ENCODE results near the gene KRT38.
"Not testable (repeated sequence)": the region's sequence is repeated elsewhere in the genome, so short reads cannot be mapped to it uniquely, and the experiment has no call there.

Gene KRT38

DNA sequence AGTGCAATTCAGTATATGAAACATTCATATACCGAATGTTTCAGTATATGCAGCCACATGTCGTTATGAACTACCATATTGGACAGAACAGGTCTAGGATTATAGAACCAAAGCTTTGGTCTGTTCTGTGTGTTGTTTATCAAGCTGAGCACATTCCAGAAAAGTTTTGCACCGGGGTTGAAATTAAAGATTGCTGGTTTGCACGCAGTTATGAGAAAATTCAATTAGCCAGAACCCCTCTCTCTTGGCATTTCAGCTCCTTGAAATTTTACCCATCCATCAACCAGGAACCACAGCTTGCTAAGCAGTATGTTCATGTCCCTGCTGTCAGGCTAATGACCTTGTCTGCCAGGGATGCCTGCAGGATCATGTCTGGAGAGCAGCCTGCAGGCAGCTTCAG is 16.9 kb upstream of the KRT38 start:
- DNase-seq, result no peak

DNA sequence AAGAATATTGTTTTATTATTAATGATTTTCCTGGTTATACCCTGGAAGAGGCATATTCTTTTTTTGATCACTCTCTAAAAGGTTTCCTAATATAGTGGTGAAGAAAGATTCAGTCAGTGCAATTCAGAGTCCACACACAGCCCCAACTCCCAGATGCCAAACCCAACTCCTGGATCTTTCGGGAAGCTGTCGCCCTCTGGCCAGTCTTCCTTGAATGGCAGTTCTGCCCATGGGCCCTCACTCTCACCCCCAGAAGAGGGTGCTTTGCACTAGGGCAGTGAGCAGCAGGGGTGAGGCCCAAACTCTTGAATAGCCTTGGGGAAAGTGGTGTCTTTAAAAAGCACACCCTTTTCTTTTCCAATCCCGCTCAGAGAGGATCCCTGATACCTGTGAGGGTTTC is 15.4 kb upstream of the KRT38 start:
- DNase-seq, result no peak

DNA sequence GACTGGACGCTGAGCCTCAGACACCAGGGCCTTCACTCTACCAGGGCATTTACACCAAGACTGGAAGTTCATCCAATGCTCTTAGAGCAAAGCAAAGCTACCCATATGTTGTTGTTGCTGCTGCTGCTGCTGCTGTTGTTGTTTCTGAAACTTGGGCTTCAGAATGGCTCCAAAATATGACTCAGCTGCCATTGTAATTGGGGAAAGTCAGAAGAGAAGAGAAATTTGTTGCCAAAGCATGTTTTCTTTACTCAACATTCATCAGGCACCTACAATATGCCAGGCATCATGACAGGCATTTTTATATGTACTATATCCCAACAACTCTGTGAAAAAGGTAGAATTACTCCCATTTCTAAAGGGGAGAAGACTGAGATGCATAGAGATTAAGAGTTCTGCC is 14.5 kb upstream of the KRT38 start:
- no peak for DNase-seq

DNA sequence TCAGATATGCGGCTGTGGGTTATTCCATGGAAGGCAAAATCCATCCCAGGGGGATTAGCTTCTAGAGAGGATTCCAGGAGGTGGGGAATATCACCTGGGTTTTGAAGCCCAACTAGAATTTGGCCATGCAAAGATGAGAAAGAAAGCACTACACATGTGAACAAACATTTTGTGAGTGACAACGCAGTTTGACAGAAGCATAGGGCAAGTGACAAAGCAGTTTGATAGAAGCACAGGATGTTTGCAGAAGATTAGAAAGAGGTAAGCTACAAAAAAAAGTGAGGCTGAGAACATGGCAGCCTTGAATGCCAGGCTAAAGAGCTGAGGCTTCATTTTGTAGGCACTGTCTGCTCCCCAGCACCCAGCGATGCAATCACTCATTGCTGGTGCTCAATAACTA is 12.3 kb upstream of the KRT38 start:
- no peak for DNase-seq

DNA sequence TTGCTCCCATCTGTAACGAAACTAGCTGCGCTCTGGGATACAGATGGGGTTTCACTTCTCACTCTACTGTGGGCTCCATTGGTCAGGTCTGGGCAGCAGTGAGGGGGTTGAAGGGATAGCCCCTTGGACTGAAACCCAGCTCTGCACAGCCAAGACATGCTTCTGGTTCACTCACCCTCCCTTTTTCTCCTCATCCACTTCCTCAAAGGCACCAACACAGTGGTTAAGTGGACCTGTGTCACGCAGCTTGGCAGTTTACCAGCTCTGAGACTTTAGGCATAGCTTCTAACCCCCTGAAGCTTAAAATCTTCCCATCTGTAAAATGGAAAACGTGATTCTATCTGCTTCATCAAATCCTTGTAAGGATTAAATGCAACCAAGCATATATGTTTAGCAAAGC is 11.5 kb upstream of the KRT38 start:
- no peak for DNase-seq

DNA sequence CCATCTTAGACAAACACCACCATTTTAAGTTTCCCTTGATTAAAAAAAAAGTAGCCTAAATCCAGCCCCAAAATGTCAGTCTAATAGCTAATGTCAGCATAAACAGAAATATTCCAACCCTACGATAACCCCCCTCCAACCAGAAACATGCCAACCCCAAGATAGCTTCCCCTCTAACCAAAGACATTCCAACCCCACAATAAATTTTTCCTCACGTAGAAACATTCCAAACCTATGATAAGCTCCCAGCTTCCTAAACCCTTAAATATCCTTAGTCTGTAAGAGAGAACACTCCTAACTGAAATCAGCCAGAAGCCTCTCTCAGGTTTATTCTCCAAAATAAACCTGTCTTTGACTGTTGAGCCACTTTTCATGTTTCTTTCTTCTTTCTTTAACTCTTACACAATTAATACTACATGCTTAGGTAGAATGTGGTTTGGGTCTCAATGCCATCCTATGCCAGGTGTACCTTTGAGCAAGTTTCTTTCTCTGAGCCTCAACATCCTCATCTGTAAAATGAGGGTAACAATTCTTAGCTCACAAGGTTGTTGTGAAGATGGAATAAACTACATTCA is 10.5 kb upstream of the KRT38 start:
- DNase-seq, result no peak

DNA sequence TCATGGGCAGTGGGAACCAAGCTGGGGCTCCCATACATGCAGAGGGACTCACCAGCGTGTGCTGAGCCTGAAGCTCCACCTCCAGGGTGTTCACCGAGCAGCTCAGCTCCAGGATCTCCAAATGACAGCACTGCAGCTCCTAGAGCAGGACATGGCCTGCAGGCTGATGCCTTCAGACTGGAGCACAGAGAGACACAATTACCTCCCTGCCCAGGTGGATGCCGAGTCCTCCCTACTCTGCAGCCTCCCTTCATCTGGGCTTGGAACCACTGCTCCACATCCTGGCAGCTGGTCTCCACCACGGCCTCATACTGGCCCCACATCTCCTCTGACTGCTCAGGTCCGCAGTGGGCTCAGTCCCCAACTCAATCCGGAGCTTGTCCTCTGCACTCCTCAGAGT is 8.2 kb upstream of the KRT38 start:
- no peak for DNase-seq

DNA sequence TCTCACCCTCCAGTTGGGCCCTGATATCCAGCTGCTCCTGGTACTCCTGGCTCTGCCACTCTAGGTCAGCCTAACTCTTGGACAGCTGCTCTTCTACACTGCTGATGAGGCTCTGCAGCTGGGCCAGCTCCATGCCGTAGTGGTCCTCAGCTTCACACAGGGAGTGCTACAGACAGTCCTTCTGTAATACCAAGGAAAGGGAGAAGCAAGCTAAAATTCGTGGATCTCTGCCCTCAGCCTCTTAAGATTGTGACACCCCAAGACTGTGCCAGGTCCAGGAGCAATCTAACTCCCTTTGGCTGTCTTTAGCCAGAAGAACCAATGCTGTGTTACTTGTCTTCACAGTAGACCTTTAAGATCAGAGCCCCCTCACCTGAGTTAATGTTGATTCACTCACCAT is 7.7 kb upstream of the KRT38 start:
- no peak for DNase-seq

DNA sequence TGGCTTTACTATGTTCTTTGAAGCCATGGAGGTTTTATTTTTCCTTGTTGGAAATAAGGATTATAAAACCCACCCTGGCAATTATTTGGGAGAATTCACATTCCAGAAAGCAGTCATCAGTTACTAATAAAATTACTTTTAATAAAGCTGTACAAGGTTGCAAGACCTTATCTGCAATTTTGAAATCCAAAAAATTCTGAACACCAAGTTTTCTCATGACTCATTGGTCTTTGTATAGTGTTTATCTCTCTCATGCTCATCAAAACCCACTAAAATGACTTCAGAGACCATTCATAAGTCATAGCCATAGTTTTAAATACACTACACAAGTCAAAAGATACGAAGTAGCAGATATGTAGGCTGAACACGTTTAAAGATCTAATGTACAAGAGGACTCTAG is 6.0 kb upstream of the KRT38 start:
- DNase-seq, result no peak

DNA sequence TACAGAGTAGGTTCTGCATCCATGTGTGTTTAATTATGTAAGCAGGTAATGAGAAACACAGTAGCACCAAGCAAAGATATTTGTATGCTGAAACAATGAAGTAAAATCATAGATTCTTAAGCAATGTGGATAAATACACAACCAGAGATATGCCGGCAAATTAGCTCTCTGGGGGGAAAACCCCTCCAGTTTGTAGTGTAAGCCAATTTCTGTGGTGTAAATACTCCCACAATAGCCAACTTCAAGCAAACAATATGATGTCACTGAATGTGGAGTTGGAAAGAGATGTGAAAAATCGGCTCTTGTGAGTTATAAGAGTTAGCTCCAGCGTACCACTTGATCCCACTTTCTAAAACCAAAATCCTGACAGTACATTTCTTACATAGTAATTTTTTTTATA is 3.9 kb upstream of the KRT38 start:
- no peak for DNase-seq

DNA sequence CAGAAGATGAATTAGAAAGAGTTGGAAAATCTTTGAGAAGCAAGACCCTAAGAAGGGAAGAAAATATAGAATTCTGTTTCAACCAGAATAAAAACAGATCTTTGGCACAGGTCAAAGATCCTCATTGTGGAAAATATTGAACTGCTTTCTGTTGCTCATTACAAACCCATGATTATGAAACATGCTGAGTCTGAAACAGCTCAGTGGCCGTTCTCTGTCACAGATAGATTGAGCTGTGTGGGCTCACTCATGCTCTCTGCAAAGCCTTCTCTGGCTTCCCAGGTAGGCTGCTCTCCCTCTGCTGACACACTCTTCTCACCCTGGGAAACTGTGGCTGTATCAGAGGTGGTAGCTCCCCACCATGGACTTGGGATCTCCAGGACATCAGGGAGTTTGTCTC is 3.4 kb upstream of the KRT38 start:
- DNase-seq, result no peak

DNA sequence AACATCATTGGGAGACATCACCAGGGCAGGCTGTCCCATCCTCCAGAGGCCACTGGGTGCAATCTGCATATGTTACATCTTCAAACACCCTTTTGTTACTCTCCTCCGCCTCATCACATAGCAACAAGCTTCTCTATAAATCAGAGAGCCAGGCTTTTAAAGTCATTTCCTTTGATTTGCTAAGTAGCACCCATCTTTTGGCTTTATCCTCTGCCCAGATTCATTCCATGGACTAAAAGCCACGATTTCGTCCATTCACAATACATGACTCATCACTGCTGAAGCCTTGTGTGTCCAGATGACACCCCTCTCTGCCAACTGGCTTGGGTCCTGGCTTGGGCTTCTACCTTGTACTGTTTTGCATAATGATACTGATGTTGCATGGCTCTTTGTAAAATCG is 2.0 kb upstream of the KRT38 start:
- DNase-seq, result no peak

DNA sequence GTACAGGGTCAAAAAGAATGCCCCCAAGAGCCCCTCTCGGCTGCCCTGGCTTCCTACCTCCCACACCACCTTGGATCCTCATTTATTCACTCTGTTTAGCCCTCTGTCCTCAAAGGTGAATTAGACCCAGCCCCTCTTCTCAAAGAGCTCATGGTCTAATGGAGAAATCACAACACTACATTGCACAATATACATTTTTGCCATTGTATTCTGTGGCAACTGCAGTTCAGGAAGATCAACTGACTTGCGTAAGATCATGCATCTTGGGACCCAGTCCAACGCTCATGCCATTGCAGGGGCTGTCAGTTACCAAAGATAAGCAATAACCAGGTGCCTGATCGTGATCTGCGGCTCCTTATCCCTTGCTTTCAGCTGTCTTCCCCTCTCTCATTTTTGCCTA is 1.4 kb downstream of the KRT38 start:
- no peak for DNase-seq

DNA sequence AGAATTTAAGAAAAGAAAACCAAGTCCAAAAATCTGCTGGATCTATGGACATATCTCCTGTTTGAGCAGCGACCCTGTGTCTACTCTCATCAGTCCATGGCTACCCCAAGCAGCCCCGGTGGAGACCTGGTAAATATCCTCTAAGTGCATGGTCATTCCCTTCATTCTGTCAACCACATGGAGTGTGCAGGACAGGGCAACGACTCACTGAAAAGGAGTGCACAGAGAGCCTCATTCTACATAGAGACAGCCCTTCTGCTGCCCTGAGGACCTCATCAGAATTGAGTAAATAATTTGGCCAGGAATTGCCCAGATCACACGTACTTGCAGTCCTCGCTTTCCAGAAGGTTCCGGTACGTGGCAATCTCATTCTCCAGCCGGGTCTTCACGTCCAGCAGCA is 3.0 kb downstream of the KRT38 start:
- no peak for DNase-seq

DNA sequence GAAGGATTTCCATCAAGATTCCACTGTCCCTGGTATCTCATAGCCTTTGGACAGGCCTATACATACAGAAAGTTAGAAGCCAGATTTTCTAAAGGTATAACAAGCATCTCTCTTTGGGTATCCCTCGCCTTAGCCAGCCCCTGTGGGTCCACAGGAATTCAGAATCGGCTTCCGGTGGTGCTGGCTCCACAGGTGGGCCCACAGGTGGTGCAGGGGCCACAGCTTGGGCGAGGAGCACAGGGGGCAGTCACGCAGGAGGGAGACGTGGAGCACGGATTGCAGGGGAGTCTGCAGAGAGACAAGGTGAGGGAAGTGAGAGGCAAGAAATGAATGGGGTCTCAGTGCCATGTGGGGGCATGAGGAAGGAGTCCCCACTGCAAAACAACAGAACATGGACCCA is 3.5 kb downstream of the KRT38 start:
- DNase-seq, result no peak

DNA sequence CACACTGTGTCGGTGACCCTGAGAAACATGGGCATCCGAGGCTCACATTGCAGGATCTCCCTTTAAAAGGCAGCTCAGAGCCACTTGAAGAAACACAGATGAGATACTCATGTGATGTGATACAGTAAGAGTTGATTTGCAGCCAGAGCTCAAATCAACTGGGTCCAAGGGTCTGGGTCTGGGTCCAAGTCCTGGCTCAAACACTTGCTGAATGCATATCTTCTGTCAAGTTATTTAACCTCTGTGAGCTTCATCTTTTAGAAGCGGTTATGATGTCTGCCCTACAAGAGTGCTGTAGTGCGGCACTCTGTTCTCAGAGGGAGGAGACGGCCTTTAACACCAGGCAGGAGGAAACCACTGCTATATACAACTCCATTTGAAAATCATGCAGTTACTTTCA is 6.4 kb downstream of the KRT38 start:
- peak; percentile 39 for DNase-seq

DNA sequence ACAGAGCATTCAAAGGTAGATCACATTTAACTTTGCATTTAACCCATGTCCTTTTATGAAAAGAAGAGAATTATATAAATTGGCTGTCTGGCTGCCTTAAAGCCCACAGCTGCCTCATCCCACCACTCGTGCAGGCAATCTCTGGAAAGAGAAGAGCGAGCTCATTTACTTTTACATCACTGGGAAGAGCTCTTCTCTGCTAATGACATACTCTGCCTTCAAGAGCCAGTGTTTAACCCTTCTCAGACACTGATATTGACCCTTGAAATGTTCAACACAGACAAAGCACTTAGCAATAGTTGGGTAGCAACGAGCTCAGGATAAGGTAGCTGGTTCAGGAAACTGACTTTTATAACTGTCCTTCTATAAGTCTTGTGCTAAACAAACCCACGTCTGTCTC is 6.8 kb downstream of the KRT38 start:
- peak; percentile 81 for DNase-seq

DNA sequence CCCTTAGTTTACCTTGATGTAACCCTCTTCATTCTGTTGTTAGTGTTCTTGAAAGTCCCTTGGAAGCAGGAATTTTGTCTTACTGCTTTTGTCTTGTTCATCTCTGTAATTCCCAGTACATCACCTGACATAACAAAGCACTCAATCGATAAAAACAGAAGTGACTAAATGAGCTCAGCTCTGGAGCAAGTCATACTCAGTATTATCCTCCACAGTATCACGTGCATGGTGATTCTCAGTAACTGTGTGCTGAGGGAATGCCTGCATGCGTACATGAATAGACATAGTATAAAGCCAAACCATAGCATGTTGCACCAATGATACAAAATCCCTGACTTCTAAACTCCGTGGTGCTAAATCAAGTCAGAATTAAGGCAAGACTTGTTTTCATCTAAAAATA is 7.2 kb downstream of the KRT38 start:
- peak; percentile 32 for DNase-seq

DNA sequence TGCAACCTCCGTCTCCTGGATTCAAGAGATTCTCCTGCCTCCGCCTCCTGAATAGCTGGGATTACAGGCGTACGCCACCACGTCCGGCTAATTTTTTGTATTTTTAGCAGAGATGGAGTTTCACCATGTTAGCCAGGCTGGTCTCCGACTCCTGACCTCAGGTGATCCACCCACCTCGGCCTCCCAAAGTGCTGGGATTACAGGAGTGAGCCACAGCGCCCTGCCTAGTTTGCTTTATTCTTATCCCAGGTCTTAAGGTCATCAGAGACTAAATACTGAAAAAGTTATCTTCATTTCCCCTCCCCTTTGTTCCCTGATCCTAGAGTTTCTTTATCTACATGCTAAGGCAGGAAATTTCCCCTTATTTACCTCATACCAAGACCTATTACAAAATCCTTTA is 10.4 kb downstream of the KRT38 start:
- DNase-seq, result not testable (repeated sequence)

DNA sequence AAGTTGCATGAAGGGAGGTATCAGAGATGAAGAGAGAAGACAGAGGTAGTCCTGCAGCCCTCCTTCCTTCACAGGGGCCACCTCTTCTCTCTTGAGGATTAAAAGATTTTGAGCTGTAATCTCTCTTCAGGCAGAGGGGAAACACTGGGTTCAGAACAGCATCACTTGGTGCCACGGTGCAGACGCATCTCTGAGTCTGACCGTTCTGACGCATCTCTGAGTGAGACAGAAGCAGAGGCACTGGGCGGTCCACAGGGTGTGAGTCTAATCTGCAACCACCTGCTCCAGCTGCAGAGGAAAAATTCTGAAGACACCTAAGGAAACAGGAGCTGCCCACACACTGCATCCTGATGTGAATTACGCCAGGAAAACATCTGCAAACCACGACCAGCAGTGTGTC is 11.1 kb downstream of the KRT38 start:
- DNase-seq, result no peak

DNA sequence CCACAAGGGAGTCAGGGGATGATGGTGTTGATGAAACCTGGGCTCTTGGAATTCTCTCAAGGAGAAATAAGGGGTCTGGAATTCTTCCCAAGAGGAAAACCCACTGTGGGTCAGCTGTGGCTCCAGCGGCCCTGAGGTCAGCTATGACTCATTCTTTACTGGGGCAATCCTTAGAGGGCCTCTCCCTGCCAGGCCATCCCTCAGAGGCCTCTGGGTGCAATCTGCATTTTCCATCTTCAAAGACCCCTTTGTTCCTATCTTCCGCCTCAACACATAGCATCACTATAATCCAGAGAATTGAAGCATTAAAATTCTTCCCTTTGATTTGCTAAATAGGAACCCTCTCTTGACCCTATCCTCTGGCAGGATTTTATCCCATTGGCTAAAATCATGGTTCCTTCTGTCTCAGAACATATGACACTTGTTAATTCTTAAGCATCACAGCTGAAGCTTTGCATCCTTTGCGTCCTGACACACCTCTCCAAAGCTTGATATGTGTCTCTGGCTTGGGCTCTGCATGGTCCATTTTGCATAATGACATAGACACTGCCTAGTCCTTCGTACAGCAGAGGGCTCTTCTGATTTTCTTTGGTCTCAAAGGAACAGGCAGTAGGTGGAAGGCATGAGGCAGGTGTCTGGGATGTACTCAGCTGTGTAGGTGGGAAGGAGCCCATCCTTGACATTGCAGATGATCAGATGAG is 12.0 kb downstream of the KRT38 start:
- no peak for DNase-seq

DNA sequence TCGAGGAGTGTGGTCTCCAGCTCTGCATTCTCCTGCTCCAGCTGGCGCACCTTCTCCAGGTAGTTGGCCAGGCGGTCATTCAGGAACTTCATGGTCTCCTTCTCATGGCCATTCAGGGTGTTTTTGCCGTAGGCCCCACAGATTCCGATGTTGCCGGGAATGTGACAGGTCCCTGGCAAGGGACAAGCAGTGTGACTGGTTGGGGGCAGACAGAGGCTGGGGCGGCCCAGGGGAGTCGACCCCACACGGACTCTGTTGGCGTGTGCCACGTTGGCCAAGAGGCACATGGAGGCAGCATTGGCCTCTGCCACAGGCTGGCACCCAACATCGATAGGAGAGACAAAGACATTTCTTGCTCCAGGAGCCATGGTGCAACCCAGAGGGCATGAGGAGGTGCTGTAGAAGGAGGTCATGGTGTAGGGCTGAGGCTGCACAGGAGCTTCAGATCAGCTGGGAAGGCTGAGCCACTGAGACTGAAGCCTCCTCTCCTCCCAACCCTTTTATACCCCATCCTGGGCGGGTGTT is 16.6 kb downstream of the KRT38 start, which contains the start of gene KRT37:
KRT37 (minus strand) TSS at position 475 of the 525 bp plus-strand sequence; CDS start at position 413, 62 bp downstream.
- DNase-seq, result no peak

DNA sequence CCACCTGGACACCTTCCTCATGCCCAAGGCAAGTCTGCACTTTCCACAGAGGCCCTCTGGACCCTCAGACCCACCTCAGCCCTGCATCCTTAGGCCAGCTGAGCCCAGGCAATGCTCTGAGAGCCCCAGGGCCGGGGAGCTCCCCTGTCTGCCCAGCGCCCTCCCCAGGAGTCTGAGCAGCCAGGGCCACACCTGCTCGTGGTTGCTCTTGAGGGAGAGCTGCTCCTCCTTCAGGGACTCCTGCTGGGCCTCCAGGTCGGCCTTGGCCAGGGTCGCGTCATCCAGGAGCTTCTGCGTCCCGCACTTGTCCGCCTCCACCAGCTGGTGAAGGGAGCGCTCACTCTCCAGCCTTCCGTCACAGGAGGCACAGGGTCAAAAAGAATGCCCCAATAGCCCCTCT is 18.2 kb downstream of the KRT38 start:
- DNase-seq, result not testable (repeated sequence)

DNA sequence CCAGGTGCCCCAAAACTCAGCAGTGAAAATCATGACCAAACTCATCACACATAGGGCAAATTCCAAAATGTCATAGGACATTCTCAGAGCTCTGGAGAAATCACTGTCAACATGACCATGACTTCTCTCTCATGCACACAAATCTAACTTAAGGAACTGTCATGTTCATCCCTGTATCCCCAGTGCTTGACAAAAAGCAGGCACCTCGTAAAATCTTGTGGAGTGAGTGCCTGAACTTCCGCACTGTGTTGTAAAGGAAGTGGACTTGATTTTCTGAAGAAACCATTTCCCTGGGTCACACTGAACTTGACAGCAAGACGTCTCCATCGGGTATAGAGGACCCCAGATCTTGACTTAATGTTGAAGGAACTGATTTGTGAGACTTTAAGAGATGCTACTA is 19.2 kb downstream of the KRT38 start:
- no peak for DNase-seq

DNA sequence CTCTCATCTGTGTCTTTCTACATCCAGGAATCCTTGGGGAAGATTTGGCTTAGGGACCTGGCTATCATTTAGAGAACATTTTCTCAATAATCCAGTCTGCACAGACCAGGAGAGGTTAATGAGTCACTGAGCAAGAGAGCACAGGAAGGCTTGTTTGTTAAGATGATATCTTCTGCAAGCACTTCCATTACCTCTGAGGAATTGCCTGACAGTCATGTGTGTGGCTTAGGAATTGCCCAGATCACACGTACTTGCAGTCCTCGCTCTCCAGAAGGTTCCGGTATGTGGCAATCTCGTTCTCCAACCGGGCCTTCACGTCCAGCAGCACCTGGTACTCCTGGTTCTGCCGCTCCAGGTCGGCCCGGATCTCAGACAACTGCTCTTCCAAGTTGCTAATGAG is 19.7 kb downstream of the KRT38 start:
- DNase-seq, result no peak
